ENCODE data around the gene ABCA3. TPM values are rescaled to one million over a fixed set of nuclear protein-coding genes. Genes with fewer than 3 reads are reported as not detected.
A peak's percentile ranks its signal among the peaks of the same experiment; 100 is the strongest.

The ABCA3 gene
- total and polyA plus RNA-seq, 2 of the 8 experiments (the other 6 are each of a cell fraction or from before 2014, with no cell fraction given) = 5.7 to 7.9 TPM

- 2% methylated on average over 85 of the region's 88 CpGs; no CpG with 5 or more reads in 1 of the 2 experiments for WGBS, 2 experiments (ENCODE audit: extremely low coverage in 1 of 2, insufficient coverage in 1 of 2, insufficient read length in 1 of 2, insufficient replicate concordance in 2 of 2, low coverage in 1 of 2, low lambda C conversion rate in 2 of 2, missing lambda C conversion rate in 1 of 2)
- H3K9me3 ChIP-seq (ENCODE audit: insufficient read depth in 2 of 2, low read depth in 1 of 2, low read length in 1 of 2) = no peaks in the 10 kb centered on the region
- peak within 1 kb of the TSS; percentile 100 for H4K8ac ChIP-seq (ENCODE audit: extremely low read depth, insufficient read depth, low read length)
- H2BK15ac ChIP-seq (ENCODE audit: low read length) = peak within 1 kb of the TSS; percentile 100
- no peak within 1 kb of the TSS for H3K14ac ChIP-seq (ENCODE audit: insufficient read length)
- H3K56ac ChIP-seq (replicated peaks; ENCODE audit: insufficient read length, low read depth, low read length) = peak within 1 kb of the TSS; percentile 91
- no peak within 1 kb of the TSS for H3K4ac ChIP-seq (replicated peaks; ENCODE audit: insufficient read length, low read depth, low read length)
- H3K4me3 ChIP-seq (ENCODE audit: extremely low read depth in 1 of 4, insufficient read depth in 2 of 4, low read depth in 3 of 4, low read length in 4 of 4) = peak within 1 kb of the TSS; percentile 65 to 99 (median 94)
- H3K23ac ChIP-seq (ENCODE audit: insufficient read length) = no peak within 1 kb of the TSS
- H2AFZ ChIP-seq (ENCODE audit: low read length) = peak within 1 kb of the TSS; percentile 99; the same call in 1 of the 2 replicates
- H3K23me2 ChIP-seq (ENCODE audit: low read depth, low read length) = peaks cover 6% of the 10 kb centered on the region; the same call in 1 of the 2 replicates
- ChIA-PET CTCF (ENCODE audit: partially characterized antibody) (interaction anchor here (0.7 to 1.3 kb wide), 2 partner anchors 11 to 233 kb away, joined by 3 to 4 read pairs; no protein-coding TSS in a partner anchor), POLR2A (ENCODE audit: partially characterized antibody) (interaction anchor here (0.7 to 13.7 kb wide), 14 partner anchors 9 to 303 kb away, joined by 3 to 228 read pairs (median 4); partner anchors contain the start of genes BRICD5, E4F1, ECI1 and RPS2)
- H4K91ac ChIP-seq (replicated peaks; ENCODE audit: insufficient read length, low read length) = peak within 1 kb of the TSS; percentile 99
- no peaks in the 10 kb centered on the region for H3K27me3 ChIP-seq (replicated peaks in 1 of 4; ENCODE audit: control insufficient read depth in 3 of 4, extremely low read depth in 1 of 4, insufficient read depth in 3 of 4, low read length in 3 of 4)
- H2BK5ac ChIP-seq (ENCODE audit: low read depth, low read length) = peak within 1 kb of the TSS; percentile 100
- H2BK20ac ChIP-seq (ENCODE audit: low read length) = no peak within 1 kb of the TSS
- H3K79me1 ChIP-seq (ENCODE audit: low read depth, low read length) = peaks cover 14% of the 10 kb centered on the region
- peak within 1 kb of the TSS; percentile 78 to 93 for H3K4me2 ChIP-seq (ENCODE audit: insufficient read depth in 1 of 2, low read depth in 2 of 2, low read length in 2 of 2)
- peaks cover 6 to 14% (median 11%) of the 10 kb centered on the region in 4 experiments; a peak in 7 of 8 replicates for H3K36me3 ChIP-seq (ENCODE audit: control insufficient read depth in 2 of 4, insufficient read depth in 4 of 4, low read length in 3 of 4)
- H3K4me1 ChIP-seq (replicated peaks in 1 of 4; ENCODE audit: control insufficient read depth in 3 of 4, insufficient read depth in 4 of 4, low read length in 3 of 4) = peaks cover 0 to 8% (median 3%) of the 10 kb centered on the region in 4 experiments; a peak in 3 of 7 replicates
- H2BK120ac ChIP-seq (replicated peaks; ENCODE audit: low read depth, low read length) = no peak within 1 kb of the TSS
- H3K27ac ChIP-seq (ENCODE audit: low read depth, low read length) = peak within 1 kb of the TSS; percentile 99
- peak within 1 kb of the TSS; percentile 98 for H3K18ac ChIP-seq (ENCODE audit: extremely low read depth, low read length)
- peak within 1 kb of the TSS; percentile 97 for H4K5ac ChIP-seq (ENCODE audit: insufficient read length, low read depth, low read length)
- H4K20me1 ChIP-seq (replicated peaks in 1 of 2; ENCODE audit: control insufficient read depth in 1 of 2, insufficient read depth in 2 of 2, low read length in 2 of 2) = peaks cover 27 to 31% of the 10 kb centered on the region in 2 experiments
- H3K9ac ChIP-seq (replicated peaks in 1 of 4; ENCODE audit: extremely low read depth in 1 of 4, low read depth in 3 of 4, low read length in 3 of 4) = peak within 1 kb of the TSS; percentile 96 to 100 (median 98)
- peak within 1 kb of the TSS; percentile 96 for H2BK12ac ChIP-seq (ENCODE audit: low read depth, low read length)
- H2AK5ac ChIP-seq (ENCODE audit: low read depth, low read length) = no peak within 1 kb of the TSS
- peak; percentile 77 to 99 for DNase-seq (ENCODE audit: low read depth in 1 of 2, low spot score in 2 of 2)
- FAIRE-seq = no peak
- peaks cover 39 to 55% of the 10 kb centered on the region in 2 experiments for H3K79me2 ChIP-seq (ENCODE audit: control insufficient read depth in 1 of 2, insufficient read depth in 2 of 2, low read length in 2 of 2)
- TF ChIP-seq POU5F1 (IDR thresholded peaks at IDR 0.05; ENCODE audit: low read depth, low read length) (no peak), POLR2A (IDR thresholded peaks at IDR 0.05; ENCODE audit: control extremely low read depth in 1 of 2, low read depth in 2 of 2, low read length in 2 of 2) (peak; percentile 97 to 98), YY1 (IDR thresholded peaks at IDR 0.05; ENCODE audit: low read depth, low read length) (0 out of 2 replicates have a peak, but pooled peaks have one; percentile 5), HDAC2 (IDR thresholded peaks at IDR 0.05; ENCODE audit: borderline replicate concordance in 1 of 2, low read depth in 2 of 2, low read length in 2 of 2) (peak in 1 of 2 experiments; percentile 52; a peak in 1 of 4 replicates), SP4 (IDR thresholded peaks at IDR 0.05; ENCODE audit: low read length) (peak; percentile 84; the same call in 1 of the 2 replicates), CHD2 (IDR thresholded peaks at IDR 0.05; ENCODE audit: low read length) (no peak), SAP30 (IDR thresholded peaks at IDR 0.05; ENCODE audit: insufficient read depth, insufficient replicate concordance, low read length) (no peak), TCF12 (IDR thresholded peaks at IDR 0.05; ENCODE audit: low read depth, low read length) (no peak), NRF1 (IDR thresholded peaks at IDR 0.05; ENCODE audit: low read depth, low read length) (peak; percentile 52), PHF8 (conservative IDR thresholded peaks at IDR 0.05; ENCODE audit: low read depth, low read length) (peak; percentile 96), SIRT6 (IDR thresholded peaks at IDR 0.05; ENCODE audit: low read length) (no peak)
- TF ChIP-seq, protein P1, sequence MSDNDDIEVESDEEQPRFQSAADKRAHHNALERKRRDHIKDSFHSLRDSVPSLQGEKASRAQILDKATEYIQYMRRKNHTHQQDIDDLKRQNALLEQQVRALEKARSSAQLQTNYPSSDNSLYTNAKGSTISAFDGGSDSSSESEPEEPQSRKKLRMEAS (IDR thresholded peaks at IDR 0.05) = peak; percentile 90
Observed at GRCh38 chr16:2267913-2268666, 72.4 kb downstream of the ABCA3 start, which contains the start of gene RNPS1. TSS of gene RNPS1 (minus strand) at chr16:2268126. CDS start at chr16:2264643, 3,483 bp downstream.

Measured in H1 (cell line).